Stimulated activated CD4-positive, alpha-beta T cell treated with anti-CD3 and anti-CD28 coated beads, Interleukin-2, amount 100 ng/mL, for 48 hours (primary cell): ENCODE measurements around the gene LAMA4.
"Not testable (repeated sequence)": the region's sequence is repeated elsewhere in the genome, so short reads cannot be mapped to it uniquely, and the experiment has no call there.

Experiments
- DNase-seq, 2 donors: peaks; one replicate each; pipeline ENCODE4 v3.0.0-alpha.2; 2020

The LAMA4 gene

DNA sequence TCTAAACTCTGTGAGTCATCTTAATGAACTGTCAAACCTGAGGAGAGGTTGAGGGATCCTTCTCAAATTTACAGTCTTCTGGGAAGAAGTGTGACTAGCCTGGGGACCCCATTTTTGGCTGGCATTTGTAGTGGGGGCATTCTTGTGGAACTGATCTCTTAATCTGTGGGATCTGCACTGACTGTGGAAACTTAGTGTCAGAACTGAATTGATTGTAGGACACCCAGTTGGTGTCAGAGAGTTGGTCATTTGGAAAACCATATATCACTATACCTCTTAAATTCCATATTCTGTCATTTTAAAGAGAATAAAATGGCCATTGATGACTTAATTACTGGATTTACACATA, 48.3 kb downstream of the LAMA4 start:
- no peak for DNase-seq

DNA sequence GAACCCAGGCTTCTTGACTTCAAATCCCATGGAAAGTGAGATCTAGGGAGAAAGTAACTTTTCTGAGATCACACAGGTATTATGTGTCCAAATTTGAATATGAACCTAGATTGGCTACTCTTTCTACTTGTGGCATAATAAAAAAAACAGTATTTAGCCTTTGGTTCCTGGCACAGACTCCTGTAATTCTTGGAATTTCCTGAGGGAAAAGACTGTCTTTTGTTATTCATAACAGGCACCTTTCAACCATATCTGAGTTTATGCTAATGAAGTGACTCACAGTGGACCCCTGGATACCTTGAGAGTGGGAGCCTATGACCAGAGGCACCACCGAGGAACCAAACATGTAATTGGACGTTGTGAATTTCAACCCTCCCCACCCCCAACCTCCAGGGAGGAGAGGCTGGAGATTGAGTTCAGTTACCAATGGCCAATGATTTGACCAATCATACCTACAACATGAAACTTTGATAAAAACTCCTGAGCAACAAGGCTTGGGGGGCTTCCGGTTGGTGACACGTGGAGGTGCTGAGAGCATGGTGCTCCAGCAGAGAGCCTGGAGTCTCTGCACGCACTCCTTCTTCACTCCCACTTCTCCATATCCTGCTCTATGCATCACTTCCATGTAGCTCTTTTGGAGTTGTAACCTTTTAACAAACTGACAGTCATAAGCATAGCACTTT, 48.8 kb downstream of the LAMA4 start:
- DNase-seq = no peak

GRCh38 chr6:112204350-112204706, 50.0 kb downstream of the LAMA4 start:
- DNase-seq = no peak

- no peak for DNase-seq
Measured at GRCh38 chr6:112203577-112204349, 50.6 kb downstream of the LAMA4 start.

- DNase-seq = no peak
Measured at GRCh38 chr6:112202639-112203341, 51.6 kb downstream of the LAMA4 start.

GRCh38 chr6:112200185-112200914, 54.0 kb downstream of the LAMA4 start:
- not testable (repeated sequence) for DNase-seq

GRCh38 chr6:112199001-112199403, 55.4 kb downstream of the LAMA4 start:
- DNase-seq = no peak

- DNase-seq = no peak
Measured at GRCh38 chr6:112198582-112198981, 55.8 kb downstream of the LAMA4 start.

- DNase-seq = no peak
Measured at GRCh38 chr6:112197636-112198035, 56.7 kb downstream of the LAMA4 start.

DNA sequence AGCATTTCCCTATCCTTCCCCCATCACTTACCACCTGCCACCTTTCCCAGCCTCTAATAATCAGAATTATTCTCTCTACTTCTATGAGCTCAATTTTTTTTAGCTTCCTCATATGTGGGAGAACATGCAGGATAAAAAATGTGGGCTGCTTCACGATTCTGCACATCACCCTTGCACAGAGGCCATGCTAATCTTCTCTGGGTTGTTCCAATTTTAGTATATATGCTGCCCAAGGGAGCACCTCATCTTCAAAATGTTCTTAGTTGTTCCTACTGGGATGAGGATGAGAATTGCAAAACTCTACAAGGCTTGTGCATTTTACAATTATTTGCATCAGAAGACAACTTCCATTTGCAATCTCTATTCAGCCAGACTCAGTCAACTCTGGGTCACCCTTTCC, 58.1 kb downstream of the LAMA4 start:
- DNase-seq = no peak

GRCh38 chr6:112195166-112195565, 59.2 kb downstream of the LAMA4 start:
- no peak for DNase-seq

DNA sequence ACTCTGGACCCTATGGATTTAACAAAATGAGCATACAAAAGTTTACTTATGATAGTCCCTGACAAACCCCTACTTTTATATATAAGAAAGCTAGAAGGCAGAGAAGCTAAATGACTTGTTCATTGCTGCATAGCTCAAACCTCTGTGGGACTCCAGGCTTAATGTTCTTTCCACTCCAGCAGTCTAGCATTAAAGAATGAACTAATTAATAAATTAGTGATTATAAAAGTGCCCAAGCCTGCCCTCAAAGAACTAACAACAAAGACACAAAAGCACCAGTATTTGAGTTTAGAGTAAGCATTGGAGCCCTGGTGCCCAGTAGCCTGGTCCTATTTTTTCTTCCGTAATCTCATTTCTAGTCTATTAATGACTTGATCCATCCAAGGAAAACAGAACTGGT, 59.9 kb downstream of the LAMA4 start:
- DNase-seq = no peak

DNA sequence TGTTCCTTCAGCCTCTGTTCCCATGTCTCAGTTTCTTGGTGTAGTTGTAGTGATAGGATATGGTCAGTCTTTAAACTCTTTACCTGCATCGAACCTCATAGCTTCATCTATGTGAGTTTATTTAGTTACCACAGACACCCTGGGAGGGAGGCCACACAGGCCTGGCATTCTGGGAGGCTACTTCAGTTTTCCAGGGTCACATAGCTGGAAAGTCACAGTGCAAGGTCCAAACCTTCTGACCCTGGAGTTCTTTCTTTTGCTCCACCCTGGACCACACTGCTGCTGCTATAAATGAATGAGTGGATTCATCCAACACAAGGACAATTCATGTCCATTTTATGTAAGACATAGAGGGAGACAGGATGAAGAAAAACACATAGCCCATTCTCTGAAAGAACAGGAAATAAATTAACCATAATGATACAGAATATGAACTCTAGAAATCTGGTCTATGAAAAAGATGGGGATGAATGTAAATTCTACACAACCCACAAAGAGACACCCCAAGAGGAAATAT, 60.8 kb downstream of the LAMA4 start:
- no peak for DNase-seq

DNA sequence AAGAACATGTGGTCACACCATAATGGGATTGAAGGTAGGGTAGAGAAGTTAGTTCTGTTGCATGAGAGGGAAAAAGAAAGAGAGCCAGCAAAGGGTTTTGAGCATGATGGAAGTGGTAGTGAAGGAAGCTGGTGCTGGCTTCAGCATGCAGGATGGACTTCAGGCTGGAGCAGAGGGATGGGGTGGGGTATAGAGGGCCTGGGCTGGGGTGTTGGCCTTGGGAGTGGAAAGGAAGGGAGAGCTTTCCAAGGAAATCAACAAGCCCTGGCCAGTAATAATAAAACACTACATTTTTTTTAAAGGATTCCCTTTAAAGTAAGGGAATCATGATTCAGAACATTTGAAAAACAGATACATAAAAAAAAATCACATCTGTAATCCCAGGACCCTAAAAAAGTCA, 61.2 kb downstream of the LAMA4 start:
- DNase-seq = no peak

DNA sequence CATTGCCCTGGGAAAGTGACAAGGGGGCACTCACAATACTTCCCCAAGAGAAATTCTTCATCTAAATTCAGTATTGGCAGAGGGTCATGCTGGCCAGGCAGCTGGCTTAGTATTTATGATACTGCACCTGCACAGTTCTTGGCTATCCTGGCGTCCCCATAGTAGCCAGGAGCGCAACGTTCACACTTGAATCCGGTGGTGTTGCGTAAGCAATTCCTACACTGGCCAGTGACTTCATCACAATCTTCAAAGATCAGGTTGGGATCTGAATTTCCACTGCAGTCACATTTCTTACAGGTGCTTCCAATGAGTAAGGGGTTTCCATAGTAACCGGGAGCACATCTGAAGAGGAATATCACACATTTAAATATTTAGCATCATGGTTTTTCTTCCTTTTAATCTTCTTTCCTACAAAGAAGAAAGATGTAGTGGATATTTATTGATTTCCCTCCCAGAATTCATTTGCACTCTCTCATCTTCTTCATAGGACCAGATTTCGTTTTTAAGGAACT, 62.8 kb downstream of the LAMA4 start:
- DNase-seq = no peak

DNA sequence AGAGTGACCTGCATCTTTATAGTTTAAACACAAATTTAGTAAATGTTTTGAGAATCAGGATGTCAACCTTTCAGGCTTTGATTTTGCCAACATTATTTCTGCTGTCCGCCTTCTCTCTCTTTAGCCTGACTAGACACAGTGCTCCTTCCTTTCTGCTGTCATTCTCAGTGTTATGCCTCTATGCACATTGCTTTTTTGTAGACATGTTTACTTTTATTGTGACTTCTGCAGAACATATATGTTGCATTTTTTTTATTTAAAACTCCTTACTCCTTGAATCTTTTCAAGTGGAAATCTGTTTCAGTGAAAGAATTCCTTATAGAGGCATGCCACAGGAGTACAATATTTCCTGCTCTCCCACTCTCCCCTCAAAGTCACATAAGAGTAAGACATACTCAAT, 64.2 kb downstream of the LAMA4 start:
- DNase-seq = no peak

- no peak for DNase-seq
Measured at GRCh38 chr6:112189494-112189893, 64.9 kb downstream of the LAMA4 start.

GRCh38 chr6:112188906-112189305, 65.5 kb downstream of the LAMA4 start:
- DNase-seq = no peak

GRCh38 chr6:112187736-112188135, 66.6 kb downstream of the LAMA4 start:
- DNase-seq = no peak

- no peak for DNase-seq
Measured at GRCh38 chr6:112184951-112185350, 69.4 kb downstream of the LAMA4 start.

GRCh38 chr6:112183271-112183671, 71.1 kb downstream of the LAMA4 start:
- DNase-seq = no peak

DNA sequence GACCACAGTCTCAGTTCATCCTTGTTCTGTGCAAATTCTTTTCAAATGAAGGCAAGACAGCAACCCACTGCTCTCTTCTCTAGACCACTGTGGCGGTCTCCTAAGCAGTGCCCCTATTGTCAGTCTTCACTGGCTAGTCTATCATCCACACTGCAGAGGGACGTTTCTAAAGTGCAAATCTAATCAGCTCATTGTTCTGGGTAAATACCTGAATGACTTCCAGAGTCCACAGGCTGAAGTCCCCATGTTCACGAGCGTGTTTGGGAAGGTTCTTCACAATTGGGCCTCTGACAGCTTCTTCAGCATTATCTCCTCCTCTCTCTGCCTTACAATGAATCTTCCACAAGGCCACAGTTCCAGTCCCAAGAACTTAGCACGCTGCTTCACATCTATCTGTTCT, 73.2 kb downstream of the LAMA4 start:
- DNase-seq = no peak
